HepG2 (cell line): ENCODE measurements around the gene ALDH3B2. TPM values are rescaled to one million over a fixed set of nuclear protein-coding genes. Genes with fewer than 3 reads are reported as not detected.

Experiments
- EEA1 ChIP-seq: sonication (generic); formaldehyde crosslinking; IDR thresholded peaks from 2 replicates; pipeline ENCODE4 v1.5.1; 2020; ENCODE audit warnings: mild to moderate bottlenecking, missing genetic modification reagents, borderline replicate concordance
- EED ChIP-seq: sonication (generic); formaldehyde crosslinking; IDR thresholded peaks from 2 replicates; pipeline ENCODE4 v1.5.0; 2020; ENCODE audit warnings: mild to moderate bottlenecking, missing genetic modification reagents
- FOXM1 ChIP-seq: sonication (generic); formaldehyde crosslinking; IDR thresholded peaks from 2 replicates; pipeline ENCODE4 v1.5.0; 2020; ENCODE audit warnings: missing genetic modification reagents
- HOXA3 ChIP-seq: sonication (generic); formaldehyde crosslinking; IDR thresholded peaks from 2 replicates; pipeline ENCODE4 v1.5.0; 2020; ENCODE audit warnings: missing genetic modification reagents
- ISX ChIP-seq: sonication (generic); formaldehyde crosslinking; conservative IDR thresholded peaks from 2 replicates; pipeline ENCODE4 v1.5.0; 2020; ENCODE audit warnings: missing genetic modification reagents
- MAFK ChIP-seq, 2 experiments: IDR thresholded peaks in 1 of 2; conservative IDR thresholded peaks in 1 of 2; 2 replicates each; pipeline ENCODE4 v1.6.1; 2011; ENCODE audit warnings: improper control_type of control experiment in 2 of 2, low read length in 2 of 2
- MIER3 ChIP-seq: IDR thresholded peaks from 2 replicates; pipeline ENCODE4 v1.6.1; 2016; ENCODE audit warnings: missing compliant biosample characterization, borderline replicate concordance
- PHB2 ChIP-seq: fragments of 450-650 bp; IDR thresholded peaks from 2 replicates; pipeline ENCODE4 v1.6.1; 2018; ENCODE audit not compliant: partially characterized antibody
- RARA ChIP-seq: IDR thresholded peaks from 2 replicates; pipeline ENCODE4 v1.6.1; 2016; ENCODE audit warnings: missing genetic modification reagents, missing compliant biosample characterization
- SPEN ChIP-seq: sonication (generic); formaldehyde crosslinking; IDR thresholded peaks from 2 replicates; pipeline ENCODE4 v1.5.1; 2020; ENCODE audit warnings: low read depth, mild to moderate bottlenecking, missing genetic modification reagents
- TEAD3 ChIP-seq: optimal IDR thresholded peaks from 2 replicates; pipeline ENCODE3; 2016; ENCODE audit warnings: borderline replicate concordance
- TOPORS ChIP-seq: sonication (generic); formaldehyde crosslinking; IDR thresholded peaks from 2 replicates; pipeline ENCODE4 v1.8.0; 2023; ENCODE audit warnings: mild to moderate bottlenecking, missing genetic modification reagents
- ZBED4 ChIP-seq: sonication (generic); formaldehyde crosslinking; IDR thresholded peaks from 2 replicates; pipeline ENCODE4 v1.4.0; 2020; ENCODE audit warnings: missing genetic modification reagents, borderline replicate concordance
- ZNF276 ChIP-seq: sonication (generic); formaldehyde crosslinking; IDR thresholded peaks from 2 replicates; pipeline ENCODE4 v1.4.0; 2020; ENCODE audit warnings: mild to moderate bottlenecking, low read depth, missing genetic modification reagents
- ZNF331 ChIP-seq: sonication (generic); formaldehyde crosslinking; IDR thresholded peaks from 2 replicates; pipeline ENCODE4 v1.4.0; 2020; ENCODE audit warnings: missing genetic modification reagents
- ZNF780A ChIP-seq: sonication (generic); formaldehyde crosslinking; IDR thresholded peaks from 2 replicates; pipeline ENCODE4 v1.8.0; 2022; ENCODE audit warnings: mild to moderate bottlenecking, missing genetic modification reagents, moderate library complexity
- polyA plus RNA-seq, 8 experiments: library from polyadenylated mRNA; depleted of rRNA in 3 of 8; stranded (reverse) in 7 of 8; unstranded in 1 of 8; fragments of >200 nt; fragmentation: Illumina TruSeq in 4 of 8; extraction: Trizol in 4 of 8; gene quantifications; 2 replicates each; pipeline versions ENCODE4 v1.2.1 to v1.2.3, GENCODE V29; 2011 to 2016; ENCODE audit warnings: low read depth in 4 of 8, missing spikeins in 1 of 8, mixed read lengths in 1 of 8; ENCODE audit not compliant: insufficient read depth in 1 of 8
- total RNA-seq, 5 experiments: library from RNA; depleted of rRNA; stranded (reverse); fragments of >200 nt; fragmentation: Illumina TruSeq; extraction: Trizol; gene quantifications; 2 replicates each; pipeline ENCODE4 v1.2.3, GENCODE V29; 2016; ENCODE audit warnings: low read depth in 1 of 5
- TF ChIP-seq, protein P1 (sequence below): IDR thresholded peaks from 2 replicates; pipeline ENCODE4 v1.6.1; 2016
- TF ChIP-seq, protein P2 (sequence below): sonication (generic); formaldehyde crosslinking; IDR thresholded peaks from 2 replicates; pipeline ENCODE4 v1.5.0; 2020; ENCODE audit warnings: mild to moderate bottlenecking, missing genetic modification reagents, borderline replicate concordance

The ALDH3B2 gene
- total and polyA plus RNA-seq, 2 of the 13 experiments (the other 11 are each of a cell fraction or from before 2014, with no cell fraction given): not detected

- TF ChIP-seq, protein P1, sequence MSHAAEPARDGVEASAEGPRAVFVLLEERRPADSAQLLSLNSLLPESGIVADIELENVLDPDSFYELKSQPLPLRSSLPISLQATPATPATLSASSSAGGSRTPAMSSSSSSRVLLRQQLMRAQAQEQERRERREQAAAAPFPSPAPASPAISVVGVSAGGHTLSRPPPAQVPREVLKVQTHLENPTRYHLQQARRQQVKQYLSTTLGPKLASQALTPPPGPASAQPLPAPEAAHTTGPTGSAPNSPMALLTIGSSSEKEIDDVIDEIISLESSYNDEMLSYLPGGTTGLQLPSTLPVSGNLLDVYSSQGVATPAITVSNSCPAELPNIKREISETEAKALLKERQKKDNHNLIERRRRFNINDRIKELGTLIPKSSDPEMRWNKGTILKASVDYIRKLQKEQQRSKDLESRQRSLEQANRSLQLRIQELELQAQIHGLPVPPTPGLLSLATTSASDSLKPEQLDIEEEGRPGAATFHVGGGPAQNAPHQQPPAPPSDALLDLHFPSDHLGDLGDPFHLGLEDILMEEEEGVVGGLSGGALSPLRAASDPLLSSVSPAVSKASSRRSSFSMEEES (CRISPR knock-in tag): peak; percentile 60; the same call in 1 of the 2 replicates
- TF ChIP-seq PHB2 (no peak), EEA1 (0 out of 2 replicates have a peak, but pooled peaks have one; percentile 76), MAFK (conservative IDR thresholded peaks at IDR 0.05 in 1 of 2, IDR thresholded peaks at IDR 0.05 in 1 of 2; ENCODE audit: low read length in 2 of 2) (no peak), ZBED4 (0 out of 2 replicates have a peak, but pooled peaks have one; percentile 28), ZNF331 (CRISPR knock-in tag) (peak; percentile 72; the same call in 1 of the 2 replicates), TOPORS (no peak), EED (peak; percentile 75; the same call in 1 of the 2 replicates), ZNF276 (CRISPR knock-in tag) (0 out of 2 replicates have a peak, but pooled peaks have one; percentile 32), ZNF780A (CRISPR knock-in tag) (no peak), MIER3 (no peak), TEAD3 (CRISPR knock-in tag) (peak; percentile 23), ISX (CRISPR knock-in tag) (no peak), SPEN (CRISPR knock-in tag) (peak; percentile 50; the same call in 1 of the 2 replicates), HOXA3 (CRISPR knock-in tag) (peak; percentile 51; the same call in 1 of the 2 replicates), FOXM1 (CRISPR knock-in tag) (0 out of 2 replicates have a peak, but pooled peaks have one; percentile 25), RARA (no peak)
- TF ChIP-seq, protein P2, sequence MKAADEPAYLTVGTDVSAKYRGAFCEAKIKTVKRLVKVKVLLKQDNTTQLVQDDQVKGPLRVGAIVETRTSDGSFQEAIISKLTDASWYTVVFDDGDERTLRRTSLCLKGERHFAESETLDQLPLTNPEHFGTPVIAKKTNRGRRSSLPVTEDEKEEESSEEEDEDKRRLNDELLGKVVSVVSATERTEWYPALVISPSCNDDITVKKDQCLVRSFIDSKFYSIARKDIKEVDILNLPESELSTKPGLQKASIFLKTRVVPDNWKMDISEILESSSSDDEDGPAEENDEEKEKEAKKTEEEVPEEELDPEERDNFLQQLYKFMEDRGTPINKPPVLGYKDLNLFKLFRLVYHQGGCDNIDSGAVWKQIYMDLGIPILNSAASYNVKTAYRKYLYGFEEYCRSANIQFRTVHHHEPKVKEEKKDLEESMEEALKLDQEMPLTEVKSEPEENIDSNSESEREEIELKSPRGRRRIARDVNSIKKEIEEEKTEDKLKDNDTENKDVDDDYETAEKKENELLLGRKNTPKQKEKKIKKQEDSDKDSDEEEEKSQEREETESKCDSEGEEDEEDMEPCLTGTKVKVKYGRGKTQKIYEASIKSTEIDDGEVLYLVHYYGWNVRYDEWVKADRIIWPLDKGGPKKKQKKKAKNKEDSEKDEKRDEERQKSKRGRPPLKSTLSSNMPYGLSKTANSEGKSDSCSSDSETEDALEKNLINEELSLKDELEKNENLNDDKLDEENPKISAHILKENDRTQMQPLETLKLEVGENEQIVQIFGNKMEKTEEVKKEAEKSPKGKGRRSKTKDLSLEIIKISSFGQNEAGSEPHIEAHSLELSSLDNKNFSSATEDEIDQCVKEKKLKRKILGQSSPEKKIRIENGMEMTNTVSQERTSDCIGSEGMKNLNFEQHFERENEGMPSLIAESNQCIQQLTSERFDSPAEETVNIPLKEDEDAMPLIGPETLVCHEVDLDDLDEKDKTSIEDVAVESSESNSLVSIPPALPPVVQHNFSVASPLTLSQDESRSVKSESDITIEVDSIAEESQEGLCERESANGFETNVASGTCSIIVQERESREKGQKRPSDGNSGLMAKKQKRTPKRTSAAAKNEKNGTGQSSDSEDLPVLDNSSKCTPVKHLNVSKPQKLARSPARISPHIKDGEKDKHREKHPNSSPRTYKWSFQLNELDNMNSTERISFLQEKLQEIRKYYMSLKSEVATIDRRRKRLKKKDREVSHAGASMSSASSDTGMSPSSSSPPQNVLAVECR (CRISPR knock-in tag): peak; percentile 39; the same call in 1 of the 2 replicates
Observed at GRCh38 chr11:67640021-67640757, 34.2 kb downstream of the ALDH3B2 start (continued).
